Coronary artery (tissue), 2 donors: ENCODE data around the gene TFAP2A.
A peak's percentile ranks its signal among the peaks of the same experiment; 100 is the strongest.

Source experiments
- DNase-seq: peaks from one replicate; pipeline ENCODE4 v3.0.0-alpha.2; 2017; ENCODE audit warnings: low spot score
- H3K27ac ChIP-seq, 2 donors: fragments of 200-600 bp; sonication (generic); one replicate each; pipeline ENCODE4 v1.5.1; 2016 to 2019
- H3K4me3 ChIP-seq: fragments of 200-600 bp; sonication (generic); 2 replicates; pipeline ENCODE4 v1.5.1; 2016; ENCODE audit warnings: mild to moderate bottlenecking, moderate library complexity
- CTCF ChIP-seq: fragments of 200-600 bp; sonication (generic); IDR thresholded peaks from one replicate; pipeline ENCODE4 v1.5.1; 2019; ENCODE audit warnings: antibody characterized with exemption

TFAP2A gene

DNA sequence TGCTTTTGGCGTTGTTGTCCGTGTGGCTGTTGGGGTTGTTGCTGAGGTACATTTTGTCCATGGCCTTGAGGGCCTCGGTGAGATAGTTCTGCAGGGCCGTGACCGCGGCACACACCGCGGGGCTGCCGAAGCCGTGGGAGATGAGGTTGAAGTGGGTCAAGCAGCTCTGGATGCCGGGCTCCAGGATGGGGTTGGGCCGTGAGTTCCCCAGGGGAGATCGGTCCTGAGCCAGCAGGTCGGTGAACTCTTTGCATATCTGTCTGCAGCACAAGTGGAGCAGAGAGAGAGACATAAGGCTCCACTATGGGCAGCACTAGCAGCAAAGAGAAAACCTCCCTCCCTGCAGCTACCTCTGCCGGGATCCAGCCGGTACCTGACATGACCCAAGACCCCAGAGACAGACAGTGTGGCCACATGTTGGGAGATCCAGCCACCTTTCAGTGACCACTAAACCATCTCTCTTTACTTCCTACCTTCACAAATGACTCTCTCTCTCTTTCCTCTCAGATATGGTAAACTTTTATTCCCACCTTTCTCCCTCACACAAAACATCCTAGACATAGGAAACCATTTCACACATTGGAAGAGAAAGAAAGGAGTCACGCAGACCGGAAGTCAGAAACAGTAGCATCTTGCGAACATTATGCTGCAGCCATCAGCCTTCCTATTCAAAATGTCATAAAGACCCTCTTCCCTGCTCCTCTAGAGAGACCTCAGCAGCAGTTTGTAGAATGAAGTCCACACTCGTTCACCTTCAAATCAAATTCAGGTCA is 16.2 kb downstream of the TFAP2A start:
- peak overlapping the region; percentile 30 for H3K4me3 ChIP-seq
- no peak overlapping the region for H3K27ac ChIP-seq
- DNase-seq: no peak
- no peak for TF ChIP-seq CTCF

DNA sequence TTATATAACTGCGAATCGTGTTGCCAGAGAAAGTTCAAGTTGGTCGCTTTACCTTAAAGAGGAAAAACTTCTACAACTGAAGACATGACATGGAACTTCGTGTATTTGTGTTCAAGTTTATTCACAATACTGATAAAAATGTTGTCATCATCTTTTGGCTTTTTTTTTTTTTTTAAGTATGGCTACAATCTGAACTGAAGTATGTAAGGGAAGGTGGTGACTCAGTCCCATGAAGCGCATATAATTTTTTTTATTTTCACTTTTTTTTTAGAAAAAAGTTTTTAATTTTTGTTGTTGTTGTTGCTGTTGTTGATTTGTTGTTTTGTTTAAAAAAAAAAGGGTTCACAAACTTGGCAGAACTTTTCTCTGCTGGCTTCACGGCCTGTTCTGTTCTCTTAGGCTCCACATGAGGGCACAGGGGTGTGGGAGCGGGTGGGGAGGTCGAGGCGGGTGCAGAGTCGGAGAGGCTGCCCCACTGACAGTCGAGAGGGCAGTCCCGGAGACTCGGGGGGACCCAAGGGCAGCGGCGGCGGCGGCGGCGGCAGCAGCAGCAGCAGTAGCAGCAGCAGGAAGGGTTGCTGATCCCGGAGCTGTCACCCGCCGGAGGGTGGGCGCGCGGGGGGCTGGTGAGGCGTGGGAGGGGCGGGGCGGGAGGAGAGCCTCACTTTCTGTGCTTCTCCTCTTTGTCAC is 17.0 kb downstream of the TFAP2A start:
- no peak for DNase-seq
- Histone ChIP-seq H3K27ac (no peak overlapping the region), H3K4me3 (peak overlapping the region; percentile 30)
- no peak for TF ChIP-seq CTCF

DNA sequence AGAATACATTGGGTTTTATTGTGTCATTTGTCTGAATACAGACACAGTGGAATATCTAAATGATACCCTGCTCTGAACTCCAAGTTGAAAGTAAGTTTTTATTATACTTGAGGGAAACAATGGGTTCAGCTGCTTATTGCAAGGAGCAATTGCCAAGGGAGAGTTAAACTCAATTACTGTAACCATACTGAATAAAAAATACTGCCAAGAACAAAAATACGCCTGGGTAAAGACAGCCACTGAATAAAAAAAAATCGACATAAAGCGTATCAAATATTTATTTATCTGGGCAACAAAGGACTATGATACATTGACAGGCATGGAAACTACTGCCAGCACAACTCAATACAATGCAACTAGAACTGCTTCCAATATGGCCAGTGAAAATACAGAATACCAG is 18.1 kb downstream of the TFAP2A start:
- DNase-seq: no peak
- H3K27ac ChIP-seq: no peak overlapping the region
- H3K4me3 ChIP-seq: no peak overlapping the region
- TF ChIP-seq CTCF: no peak

- TF ChIP-seq CTCF: no peak
- no peak overlapping the region for H3K27ac ChIP-seq
Measured at GRCh38 chr6:10395704-10396546, 18.9 kb downstream of the TFAP2A start.

DNA sequence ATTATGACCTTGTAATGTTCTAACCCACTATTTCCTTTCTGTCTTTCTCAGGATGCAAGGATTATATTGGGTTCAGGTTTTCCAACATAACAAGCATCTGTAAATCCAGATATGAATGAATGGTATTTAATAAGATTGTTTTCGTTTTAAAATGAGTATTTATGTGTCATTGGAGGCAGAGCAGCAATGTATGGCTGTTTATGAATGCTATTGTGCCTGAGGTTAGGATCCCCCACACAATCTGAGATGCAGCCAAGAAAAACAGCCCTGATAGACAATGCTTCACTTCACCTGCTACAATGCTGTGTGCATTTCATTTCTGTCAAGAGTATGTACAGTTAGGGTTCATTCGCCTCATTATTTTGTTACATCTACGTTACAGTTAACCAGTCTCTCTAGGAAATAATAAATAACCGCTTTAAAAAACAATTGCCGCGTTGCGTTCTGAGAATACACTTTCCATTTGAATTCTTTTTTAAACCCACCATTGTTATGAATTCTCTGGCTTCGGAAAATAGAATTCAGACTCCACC is 19.6 kb downstream of the TFAP2A start:
- Histone ChIP-seq H3K4me3 (no peak overlapping the region), H3K27ac (no peak overlapping the region)
- no peak for TF ChIP-seq CTCF
- DNase-seq: no peak

More at GRCh38 chr6:10395704-10396546, 18.9 kb downstream of the TFAP2A start:
- H3K4me3 ChIP-seq: no peak overlapping the region
- DNase-seq: no peak

DNA sequence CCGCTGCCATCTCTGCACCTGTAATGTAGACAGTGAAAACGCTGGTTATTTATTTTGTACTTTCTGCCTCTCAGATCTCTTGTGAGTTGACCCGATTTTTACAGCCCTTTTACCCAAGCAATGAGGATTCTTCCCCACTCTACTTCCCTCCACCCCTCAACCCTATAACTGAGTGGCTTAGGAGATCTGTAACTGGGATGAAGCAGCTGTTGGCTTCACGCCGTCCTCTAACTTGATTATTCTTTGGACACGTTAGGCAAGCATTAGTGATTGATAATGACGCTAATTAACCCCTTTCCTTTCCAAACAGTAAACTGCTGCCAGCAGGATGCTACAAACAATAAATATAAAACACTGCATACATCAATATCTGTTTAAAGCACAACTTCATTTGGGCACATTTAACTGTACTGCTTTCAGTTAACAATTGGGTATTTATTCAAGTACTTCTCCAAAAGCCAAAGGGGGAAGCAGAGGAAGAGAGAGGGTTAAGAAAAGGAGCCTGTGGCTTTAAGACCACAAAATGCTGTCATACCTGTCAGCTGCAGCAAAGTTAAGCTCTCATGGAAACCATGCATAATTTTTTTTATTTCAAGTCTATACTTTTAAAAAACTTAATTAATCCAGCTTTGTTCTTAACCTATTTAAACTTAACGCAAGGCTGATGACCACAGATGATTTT is 21.2 kb downstream of the TFAP2A start:
- Histone ChIP-seq H3K27ac (no peak overlapping the region), H3K4me3 (no peak overlapping the region)
- TF ChIP-seq CTCF: no peak
- no peak for DNase-seq
